NCI-H446 treated with DMSO at 0.1 percent for 48 hours (cell line): ENCODE data around the gene STK32A.
"Not testable (repeated sequence)": the region's sequence is repeated elsewhere in the genome, so short reads cannot be mapped to it uniquely, and the experiment has no call there.

Experiments
- DNase-seq: peaks from one replicate; lab custom pipeline; 2025; lab: John Stamatoyannopoulos, UW

Gene STK32A

GRCh38 chr5:147346006-147346561 lies 111.3 kb downstream of the STK32A start:
- DNase-seq: no peak

- no peak for DNase-seq
Observed at GRCh38 chr5:147348046-147348445, 113.2 kb downstream of the STK32A start.

- DNase-seq: no peak
Observed at GRCh38 chr5:147348451-147348850, 113.6 kb downstream of the STK32A start.

GRCh38 chr5:147349241-147349640 lies 114.4 kb downstream of the STK32A start:
- DNase-seq: no peak

GRCh38 chr5:147359101-147359500 lies 124.3 kb downstream of the STK32A start:
- DNase-seq: no peak

DNA sequence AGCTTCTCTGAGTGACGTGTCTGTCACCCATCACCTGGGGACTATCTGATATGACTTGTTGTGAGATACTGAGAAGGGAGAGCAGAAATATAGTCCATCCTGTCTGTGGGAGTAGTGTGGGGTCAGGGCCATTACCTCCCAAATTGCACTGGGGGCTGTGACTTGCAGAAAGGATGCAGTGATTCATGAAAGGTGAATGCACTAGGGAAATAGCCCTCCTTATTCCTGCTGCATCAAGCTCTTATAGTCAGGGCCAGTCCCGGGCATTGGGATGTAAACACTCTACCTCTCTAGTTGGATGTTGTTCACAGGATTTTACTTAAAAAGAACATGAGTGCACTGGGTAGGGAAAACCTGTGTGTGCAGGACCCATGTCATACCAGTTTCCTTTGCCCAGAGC lies 124.8 kb downstream of the STK32A start:
- DNase-seq: no peak

DNA sequence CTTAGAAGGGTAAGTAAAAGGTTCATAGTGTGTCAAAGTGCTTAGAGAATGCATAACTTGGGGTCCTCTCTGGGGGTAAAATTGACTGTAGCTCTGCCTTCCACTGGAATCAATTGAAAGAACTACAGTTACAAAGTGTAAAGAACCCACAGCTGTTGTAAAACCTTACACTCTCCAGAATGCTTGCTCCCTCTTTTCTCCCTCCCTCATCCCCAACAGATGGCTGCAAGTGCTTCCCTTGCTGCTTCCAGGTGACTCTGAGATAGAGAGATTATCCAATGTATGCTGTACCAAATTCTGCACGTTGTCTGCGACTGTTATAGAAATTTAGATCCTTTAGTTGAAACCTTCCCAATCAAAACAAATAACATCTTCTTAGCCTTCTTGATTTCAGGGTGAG lies 126.0 kb downstream of the STK32A start:
- no peak for DNase-seq

GRCh38 chr5:147361441-147362175 lies 126.8 kb downstream of the STK32A start:
- DNase-seq: no peak

- DNase-seq: not testable (repeated sequence)
Observed at GRCh38 chr5:147367381-147367780, 132.6 kb downstream of the STK32A start.

GRCh38 chr5:147369742-147370374 lies 135.0 kb downstream of the STK32A start:
- DNase-seq: peak; percentile 33

GRCh38 chr5:147371290-147371689 lies 136.5 kb downstream of the STK32A start:
- DNase-seq: no peak

DNA sequence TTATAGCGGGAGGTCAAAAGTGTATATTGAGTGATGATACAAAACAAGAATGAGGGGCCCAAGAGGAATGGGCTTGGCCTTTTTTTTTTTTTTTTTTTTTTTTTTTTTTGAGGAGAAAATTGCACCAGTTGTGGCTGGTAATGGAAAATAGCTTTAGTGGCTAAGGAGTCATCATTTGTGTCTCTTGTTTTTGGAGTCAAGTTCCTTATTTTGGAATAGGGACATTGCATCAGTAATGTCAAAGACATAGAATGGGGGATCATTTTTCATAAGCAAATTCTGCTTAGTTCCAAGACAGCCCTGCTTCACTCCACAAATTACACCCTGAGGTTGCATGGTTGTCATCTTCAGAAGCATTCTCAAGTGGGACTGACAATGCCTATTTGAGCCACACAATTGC lies 137.4 kb downstream of the STK32A start:
- DNase-seq: no peak

GRCh38 chr5:147373328-147373727 lies 138.5 kb downstream of the STK32A start:
- no peak for DNase-seq

DNA sequence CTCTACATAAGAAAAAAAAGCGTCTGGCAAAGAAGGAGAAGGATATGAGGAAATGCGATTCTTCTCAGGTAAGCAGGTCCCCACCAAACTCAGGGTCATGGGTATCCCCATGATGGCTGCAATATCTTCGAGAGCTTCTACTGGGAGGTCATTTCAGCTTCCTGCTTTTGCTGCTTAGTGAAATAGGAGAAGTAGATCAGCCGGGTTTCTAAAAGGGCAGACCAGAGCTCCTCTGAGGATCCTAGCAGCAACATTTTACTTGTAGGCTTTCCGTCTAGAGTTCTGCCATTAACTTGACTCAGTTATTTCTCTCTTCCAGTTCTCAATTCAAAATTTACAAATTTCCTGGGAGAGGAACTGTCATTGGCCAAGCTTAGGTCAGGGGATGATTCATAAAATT lies 140.3 kb downstream of the STK32A start:
- no peak for DNase-seq

GRCh38 chr5:147377682-147378081 lies 142.9 kb downstream of the STK32A start:
- DNase-seq: no peak

- DNase-seq: no peak
Observed at GRCh38 chr5:147381555-147381954, 146.7 kb downstream of the STK32A start.

- no peak for DNase-seq
Observed at GRCh38 chr5:147382776-147383175, 147.9 kb downstream of the STK32A start.

DNA sequence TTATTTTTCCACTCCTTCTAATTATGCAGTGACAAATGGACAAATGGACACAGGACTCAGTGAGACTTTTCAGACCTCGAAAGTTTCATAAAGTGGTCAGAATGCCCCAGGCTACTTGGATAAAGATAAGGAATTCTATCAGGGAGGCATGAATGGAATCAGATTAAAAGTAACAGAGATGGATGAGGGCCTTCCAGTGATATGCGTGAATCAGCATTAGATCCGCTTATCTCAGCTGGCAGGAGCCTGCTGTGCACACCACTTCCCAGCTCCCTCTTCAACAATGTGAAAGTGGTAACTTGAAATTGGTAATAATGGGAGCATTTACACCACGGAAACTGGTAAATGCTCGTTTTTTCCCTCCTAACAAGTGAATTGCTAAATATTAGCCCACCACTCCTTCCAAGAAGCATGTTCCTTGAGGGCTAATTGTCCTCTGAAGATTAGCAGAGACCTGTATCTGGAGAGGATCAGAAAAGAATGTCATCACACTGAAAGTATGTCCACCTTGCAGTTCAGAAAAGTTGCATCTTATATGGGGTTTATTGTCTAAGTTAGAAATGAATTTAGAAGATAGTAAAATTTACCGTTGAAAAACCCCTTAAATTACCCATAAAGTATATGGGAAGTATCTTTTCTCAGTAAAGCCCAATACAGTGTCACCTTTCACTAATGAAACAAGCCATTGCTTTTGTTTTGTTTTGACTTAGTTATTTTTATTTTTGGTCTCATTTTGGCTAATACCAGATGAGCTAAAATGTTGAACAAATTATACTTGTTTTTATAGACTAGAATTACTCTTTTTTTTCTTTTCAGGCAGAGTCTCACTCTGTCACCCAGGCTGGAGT lies 149.7 kb downstream of the STK32A start:
- no peak for DNase-seq

DNA sequence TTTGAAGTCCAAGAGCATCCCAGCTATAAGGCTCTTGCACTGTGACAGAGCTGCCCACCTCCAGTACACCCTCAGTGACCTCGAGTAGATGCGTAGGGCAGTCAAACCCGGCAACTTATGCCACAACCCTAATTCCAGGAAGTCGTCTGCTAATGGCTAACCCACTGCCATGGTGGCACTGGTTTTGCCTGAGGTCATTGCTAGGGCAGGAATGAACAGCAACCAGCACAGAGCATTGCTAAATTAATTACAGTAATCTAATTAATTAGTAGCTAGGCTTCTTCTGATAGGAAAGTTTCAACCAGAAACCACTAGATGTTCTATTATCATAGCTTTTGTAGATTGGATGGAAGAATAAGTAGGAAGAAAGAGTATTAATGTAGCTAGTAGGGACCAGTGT lies 152.3 kb downstream of the STK32A start:
- DNase-seq: no peak

DNA sequence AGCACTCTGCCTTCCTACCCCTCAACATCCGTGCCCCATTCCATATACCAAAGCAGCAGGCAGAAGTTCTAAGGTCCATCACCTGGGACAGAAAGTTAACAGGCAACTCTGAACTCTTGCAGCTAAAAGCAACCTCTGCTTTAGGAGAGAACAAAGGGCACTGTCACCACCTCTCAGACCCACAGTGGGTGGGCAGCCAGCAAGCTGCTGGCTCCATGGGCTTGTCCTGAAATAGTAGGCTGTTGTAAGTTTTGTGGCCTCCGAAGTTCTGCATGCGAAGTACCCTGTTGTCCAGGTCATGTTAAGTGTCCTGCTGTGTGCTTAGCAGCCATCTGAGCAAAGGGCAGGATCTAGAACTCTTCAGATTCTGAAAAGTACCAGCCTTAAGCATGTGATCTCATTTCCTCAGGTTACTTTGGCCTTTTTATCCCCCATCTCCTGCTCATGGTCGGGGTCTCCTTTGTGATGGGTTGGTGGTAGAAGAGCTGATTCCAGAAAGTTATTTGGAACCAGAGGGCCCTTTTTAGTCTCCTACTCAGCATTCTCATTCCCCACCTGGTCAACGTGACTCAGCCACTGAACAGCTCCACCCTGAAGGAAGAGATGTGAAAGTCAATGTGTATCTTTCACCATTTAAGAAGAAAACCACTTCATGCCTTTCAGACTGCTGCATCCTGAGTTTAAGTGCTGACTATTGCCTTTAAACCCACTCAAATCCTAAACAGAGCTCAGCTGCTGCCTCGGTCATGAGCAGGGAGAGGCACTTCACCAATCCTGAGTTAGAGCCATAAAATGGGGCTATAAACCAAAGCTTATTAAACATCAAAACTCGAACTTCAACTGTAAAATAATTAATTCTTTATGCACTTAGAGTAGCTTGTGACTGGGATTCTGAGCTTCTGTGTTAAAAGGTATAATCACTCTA lies 153.6 kb downstream of the STK32A start:
- no peak for DNase-seq

DNA sequence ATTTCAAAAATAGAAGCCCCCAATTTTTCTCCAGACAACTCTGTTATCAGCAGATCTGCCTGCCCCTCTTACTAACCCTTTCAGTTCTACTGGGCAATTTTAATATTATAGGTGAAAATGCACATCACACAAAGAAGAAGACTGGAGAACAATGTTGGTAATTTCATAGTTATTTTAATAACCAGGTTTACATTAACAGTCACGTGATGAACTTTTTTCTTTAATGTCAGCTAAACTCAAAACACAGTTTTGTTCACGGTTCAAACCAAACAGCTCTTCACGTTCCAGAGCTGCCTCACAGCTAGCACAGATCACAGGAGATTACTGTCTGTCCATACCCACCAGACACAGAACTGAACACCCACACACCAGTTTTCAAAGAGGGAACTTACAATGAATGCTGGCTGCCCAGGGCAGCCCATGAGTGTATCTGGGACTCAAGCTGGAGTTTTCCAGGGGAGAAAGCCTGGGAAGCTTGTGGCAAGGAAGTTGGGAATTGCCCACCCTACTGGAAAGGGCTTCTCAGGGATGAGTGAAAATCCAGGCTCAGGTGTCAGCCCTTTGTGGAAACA lies 155.9 kb downstream of the STK32A start:
- DNase-seq: no peak
